ENCODE data around the gene OPCML. TPM values are rescaled to one million over a fixed set of nuclear protein-coding genes. Genes with fewer than 3 reads are reported as not detected.

Gene OPCML
- total and polyA plus RNA-seq, 4 donors: under 0.01 to 0.01 TPM; not detected in 2

- H3K27ac ChIP-seq (ENCODE audit: low read depth in 1 of 2, low read length in 2 of 2): no peak overlapping the region
- no peaks in the 10 kb centered on the region for H3K36me3 ChIP-seq (ENCODE audit: control insufficient read depth in 4 of 4, insufficient read depth in 3 of 4, low read depth in 1 of 4, low read length in 3 of 4)
- no peak for DNase-seq (ENCODE audit: low spot score)
- H3K9me3 ChIP-seq (ENCODE audit: control insufficient read depth in 4 of 4, low read length in 3 of 4): no peaks in the 10 kb centered on the region
- H3K4me3 ChIP-seq (ENCODE audit: low read depth in 1 of 3, low read length in 3 of 3): no peak overlapping the region
- H3K9ac ChIP-seq (ENCODE audit: low read depth in 1 of 2, low read length in 2 of 2): no peak overlapping the region
- peaks cover 0 to 9% (median 0%) of the 10 kb centered on the region in 4 donors for H3K27me3 ChIP-seq (ENCODE audit: control insufficient read depth in 4 of 4, insufficient read depth in 4 of 4, low read length in 3 of 4)
- no peak for TF ChIP-seq HNF4A (conservative IDR thresholded peaks at IDR 0.05)
- no peak for TF ChIP-seq NR2F2 (IDR thresholded peaks at IDR 0.05)
- TF ChIP-seq, protein P1, sequence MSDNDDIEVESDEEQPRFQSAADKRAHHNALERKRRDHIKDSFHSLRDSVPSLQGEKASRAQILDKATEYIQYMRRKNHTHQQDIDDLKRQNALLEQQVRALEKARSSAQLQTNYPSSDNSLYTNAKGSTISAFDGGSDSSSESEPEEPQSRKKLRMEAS (IDR thresholded peaks at IDR 0.05): no peak
- no peak for TF ChIP-seq FOXA1 (IDR thresholded peaks at IDR 0.05)
- TF ChIP-seq RAD21 (IDR thresholded peaks at IDR 0.05): no peak
- no peak for TF ChIP-seq EGR1 (IDR thresholded peaks at IDR 0.05; ENCODE audit: low read depth in 2 of 2)
- TF ChIP-seq, protein P2, sequence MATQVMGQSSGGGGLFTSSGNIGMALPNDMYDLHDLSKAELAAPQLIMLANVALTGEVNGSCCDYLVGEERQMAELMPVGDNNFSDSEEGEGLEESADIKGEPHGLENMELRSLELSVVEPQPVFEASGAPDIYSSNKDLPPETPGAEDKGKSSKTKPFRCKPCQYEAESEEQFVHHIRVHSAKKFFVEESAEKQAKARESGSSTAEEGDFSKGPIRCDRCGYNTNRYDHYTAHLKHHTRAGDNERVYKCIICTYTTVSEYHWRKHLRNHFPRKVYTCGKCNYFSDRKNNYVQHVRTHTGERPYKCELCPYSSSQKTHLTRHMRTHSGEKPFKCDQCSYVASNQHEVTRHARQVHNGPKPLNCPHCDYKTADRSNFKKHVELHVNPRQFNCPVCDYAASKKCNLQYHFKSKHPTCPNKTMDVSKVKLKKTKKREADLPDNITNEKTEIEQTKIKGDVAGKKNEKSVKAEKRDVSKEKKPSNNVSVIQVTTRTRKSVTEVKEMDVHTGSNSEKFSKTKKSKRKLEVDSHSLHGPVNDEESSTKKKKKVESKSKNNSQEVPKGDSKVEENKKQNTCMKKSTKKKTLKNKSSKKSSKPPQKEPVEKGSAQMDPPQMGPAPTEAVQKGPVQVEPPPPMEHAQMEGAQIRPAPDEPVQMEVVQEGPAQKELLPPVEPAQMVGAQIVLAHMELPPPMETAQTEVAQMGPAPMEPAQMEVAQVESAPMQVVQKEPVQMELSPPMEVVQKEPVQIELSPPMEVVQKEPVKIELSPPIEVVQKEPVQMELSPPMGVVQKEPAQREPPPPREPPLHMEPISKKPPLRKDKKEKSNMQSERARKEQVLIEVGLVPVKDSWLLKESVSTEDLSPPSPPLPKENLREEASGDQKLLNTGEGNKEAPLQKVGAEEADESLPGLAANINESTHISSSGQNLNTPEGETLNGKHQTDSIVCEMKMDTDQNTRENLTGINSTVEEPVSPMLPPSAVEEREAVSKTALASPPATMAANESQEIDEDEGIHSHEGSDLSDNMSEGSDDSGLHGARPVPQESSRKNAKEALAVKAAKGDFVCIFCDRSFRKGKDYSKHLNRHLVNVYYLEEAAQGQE (IDR thresholded peaks at IDR 0.05): no peak
- no peak for TF ChIP-seq YY1 (IDR thresholded peaks at IDR 0.05)
- no peak for TF ChIP-seq HNF4G (IDR thresholded peaks at IDR 0.05)
- TF ChIP-seq, protein P3, sequence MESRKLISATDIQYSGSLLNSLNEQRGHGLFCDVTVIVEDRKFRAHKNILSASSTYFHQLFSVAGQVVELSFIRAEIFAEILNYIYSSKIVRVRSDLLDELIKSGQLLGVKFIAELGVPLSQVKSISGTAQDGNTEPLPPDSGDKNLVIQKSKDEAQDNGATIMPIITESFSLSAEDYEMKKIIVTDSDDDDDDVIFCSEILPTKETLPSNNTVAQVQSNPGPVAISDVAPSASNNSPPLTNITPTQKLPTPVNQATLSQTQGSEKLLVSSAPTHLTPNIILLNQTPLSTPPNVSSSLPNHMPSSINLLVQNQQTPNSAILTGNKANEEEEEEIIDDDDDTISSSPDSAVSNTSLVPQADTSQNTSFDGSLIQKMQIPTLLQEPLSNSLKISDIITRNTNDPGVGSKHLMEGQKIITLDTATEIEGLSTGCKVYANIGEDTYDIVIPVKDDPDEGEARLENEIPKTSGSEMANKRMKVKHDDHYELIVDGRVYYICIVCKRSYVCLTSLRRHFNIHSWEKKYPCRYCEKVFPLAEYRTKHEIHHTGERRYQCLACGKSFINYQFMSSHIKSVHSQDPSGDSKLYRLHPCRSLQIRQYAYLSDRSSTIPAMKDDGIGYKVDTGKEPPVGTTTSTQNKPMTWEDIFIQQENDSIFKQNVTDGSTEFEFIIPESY (IDR thresholded peaks at IDR 0.05): no peak
- no peaks in the 10 kb centered on the region for H3K4me1 ChIP-seq (ENCODE audit: control insufficient read depth in 4 of 4, insufficient read depth in 4 of 4, low read length in 3 of 4)
- 54% methylated on average over 3 of the region's 3 CpGs for WGBS
Observed at GRCh38 chr11:133323354-133323753, 208.9 kb downstream of the OPCML start.

DNA sequence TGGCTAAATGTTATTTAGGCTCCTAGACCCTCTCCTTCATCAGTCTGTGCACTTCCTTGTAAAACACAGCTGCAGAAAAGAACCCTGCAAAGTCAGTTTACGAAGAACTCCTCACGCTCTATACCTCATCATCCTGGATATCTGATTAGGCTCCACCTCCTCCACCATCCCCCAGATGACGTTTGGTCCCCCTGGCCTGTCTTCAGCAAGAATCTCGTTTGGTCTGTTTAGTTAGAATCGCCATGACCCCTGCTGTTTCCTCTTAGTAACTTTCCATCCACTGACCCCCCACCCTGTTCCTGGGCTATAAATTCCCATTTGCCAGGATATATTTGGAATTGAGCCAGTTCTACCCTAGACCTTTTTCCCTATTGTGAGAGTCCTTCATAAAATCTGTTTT lies 214.1 kb downstream of the OPCML start:
- H3K9me3 ChIP-seq (ENCODE audit: control insufficient read depth in 4 of 4, low read length in 3 of 4): no peaks in the 10 kb centered on the region
- H3K36me3 ChIP-seq (ENCODE audit: control insufficient read depth in 4 of 4, insufficient read depth in 3 of 4, low read depth in 1 of 4, low read length in 3 of 4): no peaks in the 10 kb centered on the region
- WGBS: 30% methylated on average over 5 of the region's 5 CpGs
- no peak overlapping the region for H3K4me3 ChIP-seq (ENCODE audit: low read depth in 1 of 3, low read length in 3 of 3)
- no peak for TF ChIP-seq HNF4G (IDR thresholded peaks at IDR 0.05)
- TF ChIP-seq JUND (IDR thresholded peaks at IDR 0.05): no peak
- TF ChIP-seq, protein P3 (IDR thresholded peaks at IDR 0.05): no peak
- TF ChIP-seq FOXA1 (IDR thresholded peaks at IDR 0.05): no peak
- TF ChIP-seq, protein P4, sequence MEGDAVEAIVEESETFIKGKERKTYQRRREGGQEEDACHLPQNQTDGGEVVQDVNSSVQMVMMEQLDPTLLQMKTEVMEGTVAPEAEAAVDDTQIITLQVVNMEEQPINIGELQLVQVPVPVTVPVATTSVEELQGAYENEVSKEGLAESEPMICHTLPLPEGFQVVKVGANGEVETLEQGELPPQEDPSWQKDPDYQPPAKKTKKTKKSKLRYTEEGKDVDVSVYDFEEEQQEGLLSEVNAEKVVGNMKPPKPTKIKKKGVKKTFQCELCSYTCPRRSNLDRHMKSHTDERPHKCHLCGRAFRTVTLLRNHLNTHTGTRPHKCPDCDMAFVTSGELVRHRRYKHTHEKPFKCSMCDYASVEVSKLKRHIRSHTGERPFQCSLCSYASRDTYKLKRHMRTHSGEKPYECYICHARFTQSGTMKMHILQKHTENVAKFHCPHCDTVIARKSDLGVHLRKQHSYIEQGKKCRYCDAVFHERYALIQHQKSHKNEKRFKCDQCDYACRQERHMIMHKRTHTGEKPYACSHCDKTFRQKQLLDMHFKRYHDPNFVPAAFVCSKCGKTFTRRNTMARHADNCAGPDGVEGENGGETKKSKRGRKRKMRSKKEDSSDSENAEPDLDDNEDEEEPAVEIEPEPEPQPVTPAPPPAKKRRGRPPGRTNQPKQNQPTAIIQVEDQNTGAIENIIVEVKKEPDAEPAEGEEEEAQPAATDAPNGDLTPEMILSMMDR (IDR thresholded peaks at IDR 0.05; ENCODE audit: low read depth, low read length, missing input control): no peak
- no peak for TF ChIP-seq NR2F2 (IDR thresholded peaks at IDR 0.05)
- TF ChIP-seq GABPA (IDR thresholded peaks at IDR 0.05 in 1 of 2, conservative IDR thresholded peaks at IDR 0.05 in 1 of 2): no peak
- TF ChIP-seq FOXA2 (IDR thresholded peaks at IDR 0.05): no peak
- TF ChIP-seq EGR1 (IDR thresholded peaks at IDR 0.05; ENCODE audit: low read depth in 2 of 2): no peak
- TF ChIP-seq SP1 (IDR thresholded peaks at IDR 0.05): no peak
- TF ChIP-seq TAF1 (conservative IDR thresholded peaks at IDR 0.05): no peak
- TF ChIP-seq, protein P2 (IDR thresholded peaks at IDR 0.05): no peak
- TF ChIP-seq, protein P1 (IDR thresholded peaks at IDR 0.05): no peak
- TF ChIP-seq RXRA (IDR thresholded peaks at IDR 0.05): no peak
- no peak for DNase-seq (ENCODE audit: low spot score)
- H3K9ac ChIP-seq (ENCODE audit: low read depth in 1 of 2, low read length in 2 of 2): no peak overlapping the region
- H3K27ac ChIP-seq (ENCODE audit: low read depth in 1 of 2, low read length in 2 of 2): no peak overlapping the region
- H3K4me1 ChIP-seq (ENCODE audit: control insufficient read depth in 4 of 4, insufficient read depth in 4 of 4, low read length in 3 of 4): no peaks in the 10 kb centered on the region
- peaks cover 0 to 5% (median 0%) of the 10 kb centered on the region in 4 donors for H3K27me3 ChIP-seq (ENCODE audit: control insufficient read depth in 4 of 4, insufficient read depth in 4 of 4, low read length in 3 of 4)
